ENCODE measurements around the gene PLEKHG4B.
"Not testable (repeated sequence)": the region's sequence is repeated elsewhere in the genome, so short reads cannot be mapped to it uniquely, and the experiment has no call there.

Gene PLEKHG4B

DNA sequence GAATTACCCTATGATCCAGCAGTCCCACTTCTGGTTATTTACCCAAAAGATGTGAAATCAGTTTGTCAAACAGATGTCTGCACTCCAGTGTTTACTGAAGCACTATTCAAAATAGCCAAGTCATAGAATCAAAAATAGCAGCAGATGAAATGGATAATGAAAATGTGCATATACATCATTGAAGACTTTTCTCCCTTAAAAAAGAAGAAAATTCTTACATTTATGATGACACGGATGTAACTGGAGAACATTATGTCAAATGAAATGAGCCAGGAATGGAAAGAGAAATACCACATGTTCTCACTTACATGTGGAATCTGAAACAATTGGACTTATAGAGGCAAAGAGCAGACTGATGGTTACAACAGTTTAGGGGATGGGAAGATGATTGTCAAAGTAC lies 21.5 kb upstream of the PLEKHG4B start:
- no peaks in the 10 kb centered on the region for H3K36me3 ChIP-seq (ENCODE audit: control insufficient read depth, insufficient read depth, low read length)
- H3K4me3 ChIP-seq (replicated peaks; ENCODE audit: low read depth, low read length) = no peak overlapping the region
- TF ChIP-seq CTCF (IDR thresholded peaks at IDR 0.05; ENCODE audit: insufficient read depth, low read length, poor library complexity, severe bottlenecking) = no peak
- no peak for DNase-seq (ENCODE audit: extremely low read depth, insufficient read length)
- peaks cover 2% of the 10 kb centered on the region; the same call in 1 of the 2 replicates for H3K27me3 ChIP-seq (replicated peaks; ENCODE audit: control insufficient read depth, insufficient read depth, low read length)

- H3K36me3 ChIP-seq (ENCODE audit: control insufficient read depth, insufficient read depth, low read length); H3K27me3 ChIP-seq (replicated peaks; ENCODE audit: control insufficient read depth, insufficient read depth, low read length); DNase-seq (ENCODE audit: extremely low read depth, insufficient read length); H3K4me3 ChIP-seq (replicated peaks; ENCODE audit: low read depth, low read length): not testable (repeated sequence)
Measured at GRCh38 chr5:72316-73180, 19.4 kb upstream of the PLEKHG4B start.

GRCh38 chr5:73181-73447 lies 18.9 kb upstream of the PLEKHG4B start:
- H3K36me3 ChIP-seq (ENCODE audit: control insufficient read depth, insufficient read depth, low read length); H3K27me3 ChIP-seq (replicated peaks; ENCODE audit: control insufficient read depth, insufficient read depth, low read length); DNase-seq (ENCODE audit: extremely low read depth, insufficient read length); H3K4me3 ChIP-seq (replicated peaks; ENCODE audit: low read depth, low read length): not testable (repeated sequence)

DNA sequence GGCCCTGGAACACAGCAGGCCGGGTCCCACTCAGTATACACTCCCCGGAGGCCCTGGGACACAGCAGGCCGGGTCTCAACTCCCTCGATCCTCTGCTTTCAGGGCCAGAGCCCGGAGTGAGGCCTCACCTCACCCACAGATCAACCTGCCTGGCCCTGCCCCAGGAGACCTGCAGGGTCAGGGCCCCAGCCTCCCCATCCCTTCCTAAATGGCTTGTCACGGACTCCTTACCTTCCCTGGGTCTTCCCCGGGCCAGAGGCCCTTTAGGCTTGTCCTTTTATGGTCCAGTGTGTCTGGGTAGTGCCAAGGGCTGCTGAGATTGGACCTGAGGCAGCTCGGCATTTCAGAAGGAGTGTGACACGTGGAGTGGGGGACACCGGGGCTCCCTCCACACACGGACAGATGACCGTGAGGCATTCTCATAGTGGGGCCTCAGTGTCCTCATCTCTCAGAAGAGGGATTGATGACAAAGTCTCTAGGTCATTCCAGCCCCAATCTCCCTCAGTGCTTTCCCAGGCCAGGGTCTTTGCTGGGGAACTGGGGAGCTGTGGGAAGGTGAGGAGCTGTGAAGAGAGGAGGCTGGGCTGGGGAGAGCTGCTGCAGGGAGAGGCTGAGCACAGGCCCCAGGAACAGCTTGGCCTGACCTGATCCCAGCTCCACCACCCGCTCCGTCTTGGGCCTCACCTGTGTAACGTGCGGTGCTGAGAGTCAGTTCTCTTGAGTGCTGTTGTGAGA lies 18.0 kb upstream of the PLEKHG4B start:
- Histone ChIP-seq H3K36me3 (ENCODE audit: control insufficient read depth, insufficient read depth, low read length) (no peaks in the 10 kb centered on the region), H3K4me3 (replicated peaks; ENCODE audit: low read depth, low read length) (no peak overlapping the region), H3K27me3 (replicated peaks; ENCODE audit: control insufficient read depth, insufficient read depth, low read length) (peaks cover 2% of the 10 kb centered on the region; the same call in 1 of the 2 replicates)
- DNase-seq (ENCODE audit: extremely low read depth, insufficient read length) = no peak
- no peak for TF ChIP-seq CTCF (IDR thresholded peaks at IDR 0.05; ENCODE audit: insufficient read depth, low read length, poor library complexity, severe bottlenecking)

DNA sequence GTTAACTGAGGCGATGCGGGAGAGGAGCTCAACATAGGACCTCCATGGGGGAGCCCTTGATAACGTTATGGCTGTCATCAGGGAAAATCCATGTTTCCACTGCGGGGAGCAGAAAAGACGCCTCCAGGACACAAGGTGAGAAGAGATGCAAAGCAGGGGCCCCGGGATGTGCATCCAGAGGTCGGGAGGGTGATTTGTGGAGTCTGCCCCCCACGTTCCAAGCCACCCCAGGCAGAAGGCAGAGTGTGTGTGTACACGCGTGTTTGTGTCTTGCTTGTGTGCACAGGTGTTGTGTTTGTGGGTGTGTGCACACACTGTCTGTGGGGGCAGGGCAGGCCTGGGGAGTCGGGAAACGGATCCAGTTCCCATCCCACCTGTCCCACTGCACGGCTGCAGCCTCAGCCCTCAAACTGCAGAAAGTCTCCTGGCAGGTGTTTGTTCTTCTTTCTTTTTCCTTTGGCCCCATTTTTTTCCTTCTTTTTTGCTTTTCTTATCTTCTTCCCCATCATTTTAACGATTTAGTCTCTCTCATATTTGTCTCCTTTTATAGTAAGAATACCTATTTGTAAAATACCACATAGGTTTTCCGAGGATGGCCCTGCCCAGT lies 17.4 kb upstream of the PLEKHG4B start:
- Histone ChIP-seq H3K4me3 (replicated peaks; ENCODE audit: low read depth, low read length) (no peak overlapping the region), H3K27me3 (replicated peaks; ENCODE audit: control insufficient read depth, insufficient read depth, low read length) (peaks cover 2% of the 10 kb centered on the region; the same call in 1 of the 2 replicates), H3K36me3 (ENCODE audit: control insufficient read depth, insufficient read depth, low read length) (no peaks in the 10 kb centered on the region)
- DNase-seq (ENCODE audit: extremely low read depth, insufficient read length) = no peak
- no peak for TF ChIP-seq CTCF (IDR thresholded peaks at IDR 0.05; ENCODE audit: insufficient read depth, low read length, poor library complexity, severe bottlenecking)

GRCh38 chr5:75331-76320 lies 16.3 kb upstream of the PLEKHG4B start:
- Histone ChIP-seq H3K36me3 (ENCODE audit: control insufficient read depth, insufficient read depth, low read length) (no peaks in the 10 kb centered on the region), H3K4me3 (replicated peaks; ENCODE audit: low read depth, low read length) (no peak overlapping the region), H3K27me3 (replicated peaks; ENCODE audit: control insufficient read depth, insufficient read depth, low read length) (peaks cover 2% of the 10 kb centered on the region)

More at GRCh38 chr5:75331-76320, 16.3 kb upstream of the PLEKHG4B start:
- no peak for TF ChIP-seq CTCF (IDR thresholded peaks at IDR 0.05; ENCODE audit: insufficient read depth, low read length, poor library complexity, severe bottlenecking)
- DNase-seq (ENCODE audit: extremely low read depth, insufficient read length) = no peak
